Body of pancreas (tissue), 4 donors: ENCODE results near the gene PROKR2. TPM values are rescaled to one million over a fixed set of nuclear protein-coding genes. Genes with fewer than 3 reads are reported as not detected.

ENCODE experiments used
- ATAC-seq: fragments of 150-250 bp; one replicate; pipeline ENCODE4 v1.9.1; 2016
- DNase-seq, 4 donors: peaks; one replicate each; pipeline ENCODE4 v3.0.0-alpha.2; 2019
- H3K27ac ChIP-seq, 4 donors: fragments of 200-600 bp; sonication (generic); 1 replicate in 3 of 4; 2 replicates in 1 of 4; pipeline versions ENCODE4 v1.5.1 to v1.6.1; 2016 to 2019; ENCODE audit warnings: mild to moderate bottlenecking in 1 of 4, mixed read lengths in 1 of 4, moderate library complexity in 1 of 4
- H3K27me3 ChIP-seq, 2 donors: fragments of 200-600 bp; sonication (generic); one replicate each; pipeline ENCODE4 v1.6.0; 2016; ENCODE audit warnings: mild to moderate bottlenecking in 1 of 2
- H3K36me3 ChIP-seq, 2 donors: fragments of 200-600 bp; sonication (generic); replicated peaks in 1 of 2; 2 replicates each; pipeline ENCODE4 v1.5.1; 2016; ENCODE audit warnings: low read depth in 2 of 2; ENCODE audit not compliant: insufficient read depth in 1 of 2
- H3K4me1 ChIP-seq: fragments of 200-600 bp; sonication (generic); one replicate; pipeline ENCODE4 v1.6.0; 2016
- H3K4me3 ChIP-seq, 2 donors: fragments of 200-600 bp; sonication (generic); 1 replicate in 1 of 2; 2 replicates in 1 of 2; pipeline ENCODE4 v1.5.1; 2016 to 2019
- H3K9me3 ChIP-seq, 3 donors: fragments of 200-600 bp; sonication (generic); 1 replicate in 2 of 3; 2 replicates in 1 of 3; pipeline ENCODE4 v1.5.1; 2016
- POLR2A ChIP-seq, 3 donors: fragments of 450-650 bp; IDR thresholded peaks; one replicate each; pipeline ENCODE4 v1.6.1; 2016; ENCODE audit warnings: antibody characterized with exemption in 3 of 3, mild to moderate bottlenecking in 2 of 3
- WGBS, 2 donors: methylation state at CpG; one replicate each; pipeline ENCODE4 v1.1.5; 2017; 5-methylcytosine and 5-hydroxymethylcytosine counted together
- intact Hi-C: fragments of 100-400 bp; cut with DNase I; formaldehyde crosslinking; loops from one replicate; pipeline ENCODE4 v1.15.1; 2023
- total RNA-seq, 2 donors: library from RNA; depleted of rRNA; stranded (reverse); fragments of >200 nt; gene quantifications; one replicate each; pipeline ENCODE4 v1.1.0, GENCODE V29; 2016
- TF ChIP-seq, protein P1 (sequence below), 7 experiments: fragments of 450-650 bp in 4 of 7; fragments of 200-600 bp in 3 of 7; sonication (generic) in 3 of 7; IDR thresholded peaks; one replicate each; pipeline ENCODE4 v1.5.1; 2016 to 2019; ENCODE audit warnings: antibody characterized with exemption in 7 of 7

PROKR2 gene
- total RNA-seq, 2 donors from 2014 or later: not detected

DNA sequence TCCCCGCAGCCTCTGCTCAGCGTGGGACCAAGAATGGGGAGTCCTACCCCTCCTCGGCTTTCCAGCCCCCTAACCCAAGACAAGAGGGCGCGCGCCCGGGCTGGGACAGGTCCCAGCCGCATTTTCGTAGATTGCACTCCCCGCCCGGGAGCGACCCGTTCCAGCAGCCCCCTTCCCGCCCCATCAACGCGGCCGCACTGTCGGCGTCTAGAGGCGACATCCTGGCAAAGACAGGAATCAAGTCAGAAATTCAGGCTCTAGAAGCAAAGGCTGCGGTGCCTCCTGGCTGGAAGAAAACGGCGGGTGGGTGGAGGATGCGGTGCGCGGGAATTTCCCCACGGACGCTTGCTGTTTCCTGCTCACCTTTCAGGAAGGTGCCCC lies 957 bp downstream of the PROKR2 start:
- TF ChIP-seq POLR2A (IDR thresholded peaks at IDR 0.05): no peak
- TF ChIP-seq, protein P1, sequence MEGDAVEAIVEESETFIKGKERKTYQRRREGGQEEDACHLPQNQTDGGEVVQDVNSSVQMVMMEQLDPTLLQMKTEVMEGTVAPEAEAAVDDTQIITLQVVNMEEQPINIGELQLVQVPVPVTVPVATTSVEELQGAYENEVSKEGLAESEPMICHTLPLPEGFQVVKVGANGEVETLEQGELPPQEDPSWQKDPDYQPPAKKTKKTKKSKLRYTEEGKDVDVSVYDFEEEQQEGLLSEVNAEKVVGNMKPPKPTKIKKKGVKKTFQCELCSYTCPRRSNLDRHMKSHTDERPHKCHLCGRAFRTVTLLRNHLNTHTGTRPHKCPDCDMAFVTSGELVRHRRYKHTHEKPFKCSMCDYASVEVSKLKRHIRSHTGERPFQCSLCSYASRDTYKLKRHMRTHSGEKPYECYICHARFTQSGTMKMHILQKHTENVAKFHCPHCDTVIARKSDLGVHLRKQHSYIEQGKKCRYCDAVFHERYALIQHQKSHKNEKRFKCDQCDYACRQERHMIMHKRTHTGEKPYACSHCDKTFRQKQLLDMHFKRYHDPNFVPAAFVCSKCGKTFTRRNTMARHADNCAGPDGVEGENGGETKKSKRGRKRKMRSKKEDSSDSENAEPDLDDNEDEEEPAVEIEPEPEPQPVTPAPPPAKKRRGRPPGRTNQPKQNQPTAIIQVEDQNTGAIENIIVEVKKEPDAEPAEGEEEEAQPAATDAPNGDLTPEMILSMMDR (IDR thresholded peaks at IDR 0.05): no peak
- 0 to 1% methylated on average over 21 to 28 of the region's 28 CpGs for WGBS, 2 donors
- H3K36me3 ChIP-seq: no peaks in the 10 kb centered on the region
- DNase-seq (no peak), ATAC-seq (no peak)
- H3K9me3 ChIP-seq: no peaks in the 10 kb centered on the region
- no peak overlapping the region for H3K4me3 ChIP-seq
- H3K27ac ChIP-seq: no peak overlapping the region
- peaks cover 7% of the 10 kb centered on the region for H3K4me1 ChIP-seq
- intact Hi-C loops: no loop called here
- H3K27me3 ChIP-seq: no peaks in the 10 kb centered on the region

DNA sequence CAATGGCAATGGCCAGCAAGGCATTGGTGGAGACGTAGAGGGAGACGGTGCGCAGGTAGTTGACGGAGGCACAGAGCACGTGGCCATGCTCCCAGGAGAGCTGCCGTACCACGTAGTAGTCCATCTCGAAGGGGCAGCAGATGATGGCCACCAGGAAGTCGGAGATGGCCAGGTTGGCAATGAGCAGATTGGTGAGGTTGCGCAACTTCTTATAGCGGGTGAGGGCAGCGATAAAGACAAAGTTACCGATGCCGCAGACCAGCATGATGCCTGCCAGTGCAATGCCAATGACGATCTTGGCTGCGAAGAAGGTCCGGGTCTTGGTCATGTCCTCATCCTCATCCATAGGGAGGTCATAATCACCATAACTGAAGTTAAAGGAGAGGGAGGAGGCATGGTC lies 2.8 kb downstream of the PROKR2 start:
- Histone ChIP-seq H3K27me3 (no peaks in the 10 kb centered on the region), H3K4me3 (no peak overlapping the region), H3K9me3 (no peaks in the 10 kb centered on the region), H3K4me1 (peaks cover 7% of the 10 kb centered on the region), H3K27ac (no peak overlapping the region), H3K36me3 (no peaks in the 10 kb centered on the region)
- no peak for ATAC-seq
- TF ChIP-seq, protein P1 (IDR thresholded peaks at IDR 0.05): no peak
- no peak for TF ChIP-seq POLR2A (IDR thresholded peaks at IDR 0.05)
- intact Hi-C loops: no loop called here
- 77 to 86% methylated on average over 17 of the region's 17 CpGs for WGBS, 2 donors
- DNase-seq: no peak

DNA sequence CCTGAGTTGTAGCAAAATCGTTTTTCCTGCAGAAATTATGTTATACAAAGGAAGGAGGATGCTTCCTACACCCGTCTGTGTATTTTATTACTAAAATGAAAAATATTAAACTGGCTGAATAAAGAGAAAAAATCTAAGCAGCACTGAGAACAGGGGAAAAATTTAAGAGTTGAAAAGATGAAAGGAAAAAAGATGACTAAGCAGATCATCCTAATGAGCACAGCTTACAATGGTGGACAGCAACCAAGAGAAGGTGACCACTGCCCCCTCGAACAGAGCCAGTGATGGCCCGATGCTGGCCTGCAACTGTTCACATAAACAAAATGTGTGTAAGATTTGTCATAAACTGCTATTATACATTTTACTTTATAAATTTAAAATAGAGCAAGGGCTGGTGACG lies 4.2 kb downstream of the PROKR2 start:
- 49 to 55% methylated on average over 5 of the region's 5 CpGs for WGBS, 2 donors
- Histone ChIP-seq H3K36me3 (no peaks in the 10 kb centered on the region), H3K4me3 (no peak overlapping the region), H3K9me3 (no peaks in the 10 kb centered on the region), H3K4me1 (peaks cover 7% of the 10 kb centered on the region), H3K27me3 (no peaks in the 10 kb centered on the region), H3K27ac (no peak overlapping the region)
- no peak for TF ChIP-seq POLR2A (IDR thresholded peaks at IDR 0.05)
- TF ChIP-seq, protein P1 (IDR thresholded peaks at IDR 0.05): no peak
- ATAC-seq (no peak), DNase-seq (no peak)
- intact Hi-C loops: no loop called here

DNA sequence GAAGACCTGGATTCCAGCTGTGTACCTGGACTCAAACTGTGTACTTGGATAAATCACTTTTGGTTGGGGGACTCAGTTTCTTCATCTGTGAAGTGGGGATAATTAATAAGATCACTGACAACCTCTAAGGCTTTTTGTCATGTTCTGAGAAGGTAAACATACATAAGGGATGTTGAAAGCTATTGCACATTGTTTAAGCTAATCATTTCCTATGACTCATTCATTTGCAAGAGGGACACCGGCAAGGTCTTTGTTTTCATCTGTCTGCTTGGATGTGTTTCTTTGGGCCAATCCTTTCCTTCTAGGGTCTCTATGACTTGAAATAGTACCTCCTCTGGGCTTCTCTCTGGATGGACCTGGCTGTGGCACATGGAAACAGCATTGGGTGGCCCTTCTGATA lies 6.8 kb downstream of the PROKR2 start:
- no peaks in the 10 kb centered on the region for H3K27me3 ChIP-seq
- no peaks in the 10 kb centered on the region for H3K4me1 ChIP-seq
- no peak overlapping the region for H3K27ac ChIP-seq
- no peaks in the 10 kb centered on the region for H3K9me3 ChIP-seq
- DNase-seq (no peak), ATAC-seq (no peak)
- no peak overlapping the region for H3K4me3 ChIP-seq
- intact Hi-C loops: no loop called here
- H3K36me3 ChIP-seq: no peaks in the 10 kb centered on the region
- TF ChIP-seq, protein P1 (IDR thresholded peaks at IDR 0.05): no peak
- TF ChIP-seq POLR2A (IDR thresholded peaks at IDR 0.05): no peak
- WGBS, 2 donors: 73 to 84% methylated on average over 1 of the region's 1 CpG

DNA sequence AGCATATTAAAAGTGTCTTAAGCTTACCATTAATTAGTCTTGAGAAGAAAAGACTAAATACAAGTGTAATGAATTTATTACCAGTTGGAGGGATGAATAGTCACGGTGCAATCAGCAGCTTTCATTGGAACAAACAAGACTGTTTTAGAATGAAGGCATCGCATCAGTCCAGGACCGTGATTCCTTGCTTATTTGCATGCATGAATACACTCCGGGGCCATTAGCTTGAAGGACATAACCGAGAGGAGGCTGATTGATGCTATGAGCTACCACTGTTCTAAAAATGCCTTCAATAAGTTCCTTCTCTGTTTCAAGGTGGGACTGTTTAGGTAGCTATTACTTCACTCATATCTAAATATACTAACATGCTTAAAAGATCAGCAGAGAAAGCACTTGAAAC lies 17.9 kb downstream of the PROKR2 start:
- no peak for ATAC-seq

More for the DNA sequence above, 17.9 kb downstream of the PROKR2 start:
- Histone ChIP-seq H3K27ac (no peak overlapping the region), H3K4me3 (no peak overlapping the region), H3K4me1 (no peaks in the 10 kb centered on the region), H3K9me3 (no peaks in the 10 kb centered on the region), H3K36me3 (no peaks in the 10 kb centered on the region), H3K27me3 (no peaks in the 10 kb centered on the region)
- intact Hi-C loops: no loop called here
- DNase-seq: no peak
- 67 to 71% methylated on average over 5 of the region's 5 CpGs for WGBS, 2 donors
- TF ChIP-seq, protein P1 (IDR thresholded peaks at IDR 0.05): no peak
- no peak for TF ChIP-seq POLR2A (IDR thresholded peaks at IDR 0.05)
